ENCODE measurements around the gene BOD1L1.
A peak's percentile ranks its signal among the peaks of the same experiment; 100 is the strongest.

BOD1L1 gene

DNA sequence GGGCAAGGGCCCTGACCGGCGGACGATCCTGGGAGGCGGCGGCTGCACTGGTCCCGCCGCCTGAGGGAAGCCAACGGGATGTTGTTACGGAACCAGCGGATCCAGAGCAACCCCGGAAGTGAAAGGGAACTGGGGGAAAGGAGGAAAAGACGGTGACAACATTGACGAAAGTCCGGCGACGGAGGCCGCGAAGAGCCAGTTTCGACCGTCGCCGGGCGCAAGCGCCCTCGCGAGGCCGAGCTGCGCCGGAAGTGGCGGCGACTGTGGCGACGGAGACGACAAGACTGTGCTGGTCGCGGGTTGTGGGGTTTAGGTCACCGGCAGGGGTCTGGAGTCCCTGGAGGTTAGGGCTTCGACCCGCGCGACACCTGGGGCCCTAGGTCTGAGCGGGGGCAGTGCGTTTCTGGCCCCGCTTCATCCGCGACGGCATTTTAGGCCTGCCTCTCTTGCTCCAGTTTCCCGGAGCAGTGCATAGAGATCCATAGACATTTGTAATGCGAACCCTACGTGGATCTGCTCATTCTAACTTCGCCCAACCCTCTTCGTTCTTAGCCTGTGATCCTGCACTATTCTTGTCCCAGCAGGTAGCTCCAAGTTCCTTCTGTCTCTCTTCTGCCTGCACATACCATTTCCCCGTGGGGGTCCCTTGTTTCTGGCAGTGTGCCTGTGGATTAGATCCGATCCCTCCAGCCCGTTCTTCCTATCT, at the start of gene BOD1L1:
TSS of gene BOD1L1 (minus strand) at position 120 of the 706 bp plus-strand sequence. CDS start 138 bp downstream, outside the sequence.
- peak; percentile 34 to 61 for DNase-seq (ENCODE audit: extremely low read depth in 1 of 2, low read depth in 1 of 2)

DNA sequence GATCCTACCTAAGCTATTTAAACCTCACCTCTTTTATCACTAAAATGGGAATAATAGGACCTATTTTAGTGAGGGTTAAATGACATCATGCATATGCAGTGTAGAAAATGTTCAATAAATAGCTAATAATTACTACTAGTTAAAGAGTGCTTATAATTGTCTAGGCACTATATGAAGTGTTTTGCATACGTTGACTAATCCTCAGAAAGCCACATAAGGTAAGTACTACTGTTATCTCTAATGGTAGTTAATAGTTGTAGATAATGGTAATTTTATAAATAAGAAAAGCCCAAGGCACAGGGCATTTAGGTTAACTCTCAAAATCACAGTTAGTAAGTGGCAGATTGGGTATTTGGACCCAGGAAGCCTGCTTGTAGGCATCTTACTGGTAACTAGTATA, 47.4 kb upstream of the BOD1L1 start:
- DNase-seq (ENCODE audit: extremely low read depth in 1 of 2, low read depth in 1 of 2), result no peak

DNA sequence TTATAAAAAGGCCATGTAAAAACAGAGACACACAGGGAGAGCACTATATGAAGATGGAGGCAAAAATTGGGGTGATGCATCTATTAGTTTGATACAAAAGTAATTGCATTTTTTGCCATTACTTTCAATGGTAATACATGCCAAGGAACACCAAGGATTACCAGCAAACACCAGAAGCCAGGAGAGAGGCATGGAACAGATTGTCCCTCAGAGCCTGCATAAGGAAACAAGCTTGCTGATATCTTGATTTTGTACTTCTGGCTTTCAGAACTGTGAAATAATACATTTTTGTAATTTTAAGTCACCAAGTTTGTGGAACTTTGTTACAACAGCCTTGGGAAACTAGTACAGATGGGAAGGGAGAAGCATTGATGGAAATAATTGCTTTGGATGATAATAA, 45.6 kb upstream of the BOD1L1 start:
- no peak for DNase-seq (ENCODE audit: extremely low read depth in 1 of 2, low read depth in 1 of 2)

DNA sequence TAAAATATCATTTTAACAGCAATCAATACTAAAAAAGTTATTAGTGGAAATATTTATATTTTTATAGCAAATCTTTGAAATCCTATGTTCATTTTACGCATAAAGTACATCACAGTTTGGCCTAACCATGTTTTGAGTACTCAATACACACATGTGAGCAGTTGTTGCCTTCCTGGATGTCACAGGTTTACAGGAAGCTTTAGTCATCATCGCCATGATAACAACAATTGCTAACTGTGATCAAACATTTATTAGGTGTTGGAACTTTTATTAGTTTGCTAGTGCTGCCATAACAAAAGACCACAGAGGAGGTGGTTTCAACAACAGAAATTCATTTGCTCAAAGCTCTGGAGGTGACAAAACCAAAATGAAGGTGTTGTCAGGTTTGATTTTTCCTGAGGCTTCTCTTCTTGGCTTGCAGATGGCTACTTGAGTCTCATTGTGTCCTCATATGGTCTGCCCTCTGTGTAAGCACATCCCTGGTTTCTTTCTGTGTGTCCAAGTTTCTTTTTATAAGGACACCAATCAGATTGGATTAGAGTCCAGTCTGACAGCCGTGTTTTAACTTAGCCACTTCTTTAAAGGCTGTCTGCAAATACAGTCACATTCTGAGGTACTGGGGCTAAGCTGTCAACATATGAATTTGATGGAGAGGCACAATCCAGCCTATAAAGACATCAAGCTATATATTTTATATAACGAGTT, 43.1 kb upstream of the BOD1L1 start:
- no peak for DNase-seq (ENCODE audit: extremely low read depth in 1 of 2, low read depth in 1 of 2)

DNA sequence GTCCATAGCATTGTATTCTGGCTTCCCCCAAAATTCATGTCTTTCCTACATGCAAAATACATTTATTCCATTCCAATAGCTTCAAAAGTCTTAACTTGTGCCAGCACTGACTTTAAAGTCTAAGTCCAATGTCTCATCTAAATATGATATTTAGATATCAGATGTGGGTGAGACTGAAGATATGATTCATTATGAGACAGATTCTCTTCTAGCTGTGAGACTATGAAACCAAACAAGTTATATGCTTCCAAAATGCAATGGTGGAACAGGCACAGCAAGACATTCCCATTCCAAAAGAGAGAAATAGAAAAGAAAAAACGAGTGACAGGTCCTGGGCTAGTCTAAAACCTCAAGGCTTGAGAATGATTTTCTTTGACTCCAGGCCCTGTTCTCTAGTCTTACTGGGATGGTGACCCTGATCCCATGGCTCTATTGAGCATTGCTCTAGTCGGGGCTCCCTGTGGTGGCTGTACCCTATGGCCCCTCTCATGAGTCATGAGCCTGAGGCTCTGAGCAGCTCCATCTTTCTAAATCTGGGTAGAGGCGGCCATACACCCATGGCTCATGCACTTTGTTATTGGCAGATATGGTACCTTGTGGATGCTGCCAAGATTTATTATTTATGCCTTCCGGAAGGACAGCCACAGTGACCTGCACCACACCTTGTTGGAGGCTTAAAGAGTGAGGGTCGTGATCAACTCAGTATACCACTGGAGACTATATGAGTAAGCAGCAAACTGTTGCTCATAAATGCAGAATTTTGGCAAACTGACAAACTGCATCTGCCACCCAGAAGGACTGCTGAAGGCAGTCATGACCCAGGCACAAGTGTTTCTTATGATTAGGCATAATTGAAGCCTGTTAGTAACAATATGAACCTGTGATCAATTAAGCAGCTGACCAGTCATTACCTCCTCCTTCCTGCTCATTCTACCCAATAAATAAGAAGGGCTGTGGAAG, 38.5 kb upstream of the BOD1L1 start:
- DNase-seq (ENCODE audit: extremely low read depth in 1 of 2, low read depth in 1 of 2), result no peak

DNA sequence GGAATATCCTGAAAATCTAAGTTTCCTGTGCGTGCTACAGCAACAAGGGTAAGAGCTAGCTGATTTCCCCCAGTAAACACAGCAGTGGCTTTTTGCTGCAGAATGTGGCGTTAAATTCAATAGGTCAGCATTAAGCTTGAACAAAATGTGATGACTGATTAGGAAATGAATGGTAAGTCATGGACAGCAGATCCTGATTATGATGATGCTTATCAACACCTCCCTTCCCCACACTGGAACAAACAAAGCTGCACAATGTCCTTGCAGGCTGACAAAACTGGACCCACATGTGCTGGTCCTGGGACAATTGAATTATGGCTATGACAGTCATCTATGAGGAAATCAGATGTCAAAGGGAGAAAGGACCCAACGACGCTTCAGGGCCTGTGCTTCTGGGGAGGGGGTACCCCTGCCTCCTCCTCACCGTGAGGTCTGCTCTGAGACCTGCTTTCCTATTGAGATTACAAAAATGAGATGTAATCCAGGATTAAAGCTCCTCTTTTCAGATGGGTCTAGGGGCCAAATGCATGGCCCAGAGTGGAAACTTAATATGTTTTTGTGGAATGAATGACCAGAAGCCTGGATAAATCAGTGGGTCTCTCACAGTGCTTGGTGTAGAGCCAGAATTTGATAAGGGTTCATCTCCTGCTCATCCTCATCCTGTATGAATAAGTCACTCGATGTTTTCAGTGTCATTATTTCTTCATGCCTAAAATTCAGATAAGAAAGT, 32.0 kb upstream of the BOD1L1 start:
- no peak for DNase-seq (ENCODE audit: extremely low read depth in 1 of 2, low read depth in 1 of 2)

DNA sequence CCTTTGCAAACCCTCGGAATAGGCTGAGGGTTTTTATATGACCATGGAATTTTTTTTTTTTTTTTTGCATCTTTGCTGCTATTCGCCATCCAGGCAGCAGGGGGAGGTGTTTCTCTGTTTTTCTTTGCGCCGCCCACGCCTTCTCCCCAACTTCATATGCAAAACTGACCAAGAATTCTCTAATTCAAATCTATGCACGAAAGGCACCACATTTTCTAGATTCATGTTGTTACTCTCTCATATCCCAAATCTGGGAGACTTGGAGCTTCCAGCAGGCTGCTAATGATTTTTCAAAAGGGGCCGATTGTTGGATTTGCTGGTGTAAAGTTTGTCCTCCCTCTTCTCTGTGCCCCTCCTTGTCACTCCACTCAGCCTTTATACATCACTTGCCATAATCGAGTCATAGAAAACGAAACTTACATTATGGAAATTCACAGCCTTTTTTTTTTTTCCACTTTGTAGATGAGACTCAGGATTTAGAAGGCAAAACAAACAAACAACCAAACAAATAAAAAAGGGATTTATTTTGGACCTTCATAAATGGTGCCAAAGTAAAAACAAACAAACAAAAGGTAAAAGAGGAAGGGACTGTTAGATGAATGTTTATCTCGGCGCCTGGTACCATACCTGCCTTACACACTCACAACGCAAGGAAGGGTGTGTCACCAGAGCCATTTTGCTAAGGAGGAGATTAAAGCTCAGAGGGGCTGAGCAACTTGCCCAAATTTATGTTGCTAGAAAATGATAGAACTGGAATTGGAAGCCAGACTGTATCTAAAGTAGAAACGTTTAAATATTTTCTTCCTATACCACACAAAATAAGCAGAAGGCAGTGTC, 29.3 kb upstream of the BOD1L1 start:
- DNase-seq (ENCODE audit: extremely low read depth in 1 of 2, low read depth in 1 of 2), result peak; percentile 26 to 50

DNA sequence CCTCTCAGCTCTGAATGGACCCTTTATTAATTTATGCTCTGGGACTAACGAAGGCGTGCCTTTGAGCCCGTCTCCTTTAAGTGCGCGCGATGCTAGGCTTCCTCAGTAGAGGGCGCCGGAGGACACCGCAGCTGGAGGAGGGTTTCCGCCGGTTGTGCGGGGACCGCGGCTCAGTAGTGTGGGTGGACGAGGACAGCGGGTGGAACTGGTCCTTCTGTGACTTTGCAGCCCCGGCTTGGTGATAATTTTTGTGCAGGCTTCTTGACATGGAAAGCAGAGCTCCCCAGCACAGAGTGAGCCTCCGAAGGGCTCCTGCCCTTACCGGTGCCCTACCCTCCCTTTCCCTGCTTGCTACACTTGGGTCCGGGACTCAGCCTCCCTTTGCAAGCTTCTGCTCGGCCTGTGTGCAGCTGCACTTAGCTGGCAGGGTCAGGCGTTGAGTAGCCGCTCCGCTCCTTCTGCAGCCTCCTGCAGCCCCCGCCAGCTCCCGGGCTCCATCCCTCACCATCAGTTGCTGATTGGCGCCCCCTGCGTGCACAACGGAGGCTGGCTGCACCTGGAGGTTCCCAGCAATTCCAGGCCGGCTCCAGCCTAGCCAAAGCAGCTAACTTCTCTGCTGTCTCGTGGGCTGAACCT, 26.8 kb upstream of the BOD1L1 start:
- DNase-seq (ENCODE audit: extremely low read depth in 1 of 2, low read depth in 1 of 2), result peak; percentile 44 to 63

DNA sequence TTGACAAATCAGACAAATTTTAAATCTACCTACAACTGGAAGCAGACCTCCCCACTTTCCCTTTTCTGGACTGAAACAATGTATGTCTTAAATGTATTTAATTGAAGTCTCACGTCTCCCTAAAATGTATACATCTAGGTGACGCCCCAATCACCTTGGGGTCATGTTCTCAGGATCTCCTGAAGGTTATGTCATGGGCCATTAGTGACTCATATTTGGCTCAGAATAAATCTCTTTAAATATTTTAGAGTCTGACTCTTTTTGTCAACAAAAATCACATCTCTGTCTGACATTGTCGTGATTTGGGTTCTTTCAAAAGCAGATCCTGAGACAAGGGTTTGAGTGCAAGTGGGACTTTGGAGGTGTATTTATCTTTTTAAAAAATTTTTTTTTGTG, 26.2 kb upstream of the BOD1L1 start:
- no peak for DNase-seq (ENCODE audit: extremely low read depth in 1 of 2, low read depth in 1 of 2)

DNA sequence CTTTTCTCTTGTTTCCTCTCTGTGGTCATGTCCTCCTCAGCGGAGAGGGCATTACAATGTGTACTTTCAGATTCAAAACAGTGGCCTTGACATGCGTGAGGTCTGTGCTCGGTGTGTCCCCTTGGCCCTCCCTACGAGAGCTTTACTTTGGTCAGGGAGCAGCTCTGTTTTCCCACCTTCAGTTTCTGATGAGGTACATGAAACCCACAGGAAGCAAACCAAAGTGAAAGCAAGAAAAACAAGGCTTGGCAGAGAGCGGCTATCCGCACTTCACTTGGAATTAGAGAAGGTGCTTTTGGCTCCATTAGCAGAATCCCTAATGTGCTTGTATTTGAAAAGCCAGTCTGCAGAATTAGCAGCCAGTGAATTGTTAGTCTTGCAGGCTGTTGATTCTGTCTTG, 19.5 kb upstream of the BOD1L1 start:
- no peak for DNase-seq (ENCODE audit: extremely low read depth in 1 of 2, low read depth in 1 of 2)

DNA sequence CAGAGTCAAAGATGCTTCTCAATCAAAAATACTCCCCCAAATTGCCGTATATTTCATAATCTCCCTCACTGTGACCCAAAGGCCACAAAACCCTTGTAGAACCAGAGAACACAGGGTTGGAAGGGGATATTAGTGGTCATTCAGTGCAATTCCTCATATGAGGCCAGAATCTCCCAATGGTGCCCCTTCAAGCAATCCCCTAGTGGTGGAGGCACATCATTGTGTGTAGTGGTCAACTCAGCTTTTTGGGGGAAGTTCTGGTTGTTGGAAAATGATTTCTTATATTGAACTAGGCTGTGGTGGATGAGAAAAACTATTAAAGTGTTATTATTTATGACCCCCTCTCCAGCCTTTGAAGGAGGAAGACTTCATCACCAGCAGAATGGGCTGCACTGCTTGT, 17.6 kb upstream of the BOD1L1 start:
- DNase-seq (ENCODE audit: extremely low read depth in 1 of 2, low read depth in 1 of 2), result no peak

DNA sequence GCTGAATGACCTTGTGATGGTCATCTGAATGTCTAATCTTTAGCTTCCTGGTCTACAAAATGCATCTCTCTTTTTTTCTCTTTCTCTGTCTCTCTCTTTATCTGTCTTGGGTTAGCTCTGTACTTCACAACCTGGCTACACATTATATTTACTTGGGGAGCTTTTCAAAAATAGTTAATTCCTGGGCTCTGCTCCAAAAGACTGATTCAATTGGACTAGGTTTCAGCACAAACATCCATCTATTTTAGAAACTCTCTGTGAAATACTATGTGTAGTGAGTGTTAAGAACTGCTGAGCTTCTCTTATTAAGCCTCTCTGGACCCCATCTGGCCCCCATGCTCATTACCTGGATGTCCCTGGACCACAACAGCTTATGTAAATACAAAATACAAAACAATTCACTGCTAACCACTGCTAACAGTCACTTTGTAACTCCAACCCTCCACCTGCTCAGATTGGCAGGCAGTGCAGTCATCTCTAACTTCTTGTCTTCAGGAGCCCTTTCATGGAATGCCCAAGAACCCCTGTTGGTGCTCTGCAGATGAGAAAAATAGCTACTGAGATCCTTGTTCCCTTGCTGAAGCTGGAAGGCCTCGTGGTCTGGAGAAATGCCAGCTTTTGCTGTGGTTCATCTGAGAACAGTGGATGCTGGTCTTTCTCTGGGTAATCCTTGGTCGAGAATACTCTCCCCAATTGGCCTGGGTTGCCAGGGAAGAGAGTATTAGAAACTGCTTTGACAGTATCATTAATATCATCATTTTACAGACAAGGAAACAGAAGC, 14.8 kb upstream of the BOD1L1 start:
- no peak for DNase-seq (ENCODE audit: extremely low read depth in 1 of 2, low read depth in 1 of 2)

DNA sequence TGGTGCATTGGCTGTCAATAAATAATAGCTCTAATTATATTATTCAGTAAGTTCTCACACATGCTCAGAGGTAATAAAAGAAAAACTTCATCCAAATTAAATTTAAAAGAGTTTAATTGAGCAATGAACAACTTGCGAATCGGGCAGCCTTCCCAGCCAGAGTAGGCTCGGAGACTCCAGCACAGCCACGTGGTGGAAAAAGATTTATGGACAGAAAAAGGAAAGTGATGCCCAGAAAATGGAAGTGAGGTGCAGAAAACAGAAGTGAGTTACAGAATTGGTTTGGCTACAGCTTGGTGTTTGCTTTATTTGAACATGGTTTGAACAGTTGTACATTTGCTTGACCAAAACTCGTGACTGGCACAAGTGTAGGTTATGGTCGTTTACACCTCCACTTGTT, 13.6 kb upstream of the BOD1L1 start:
- no peak for DNase-seq (ENCODE audit: extremely low read depth in 1 of 2, low read depth in 1 of 2)

DNA sequence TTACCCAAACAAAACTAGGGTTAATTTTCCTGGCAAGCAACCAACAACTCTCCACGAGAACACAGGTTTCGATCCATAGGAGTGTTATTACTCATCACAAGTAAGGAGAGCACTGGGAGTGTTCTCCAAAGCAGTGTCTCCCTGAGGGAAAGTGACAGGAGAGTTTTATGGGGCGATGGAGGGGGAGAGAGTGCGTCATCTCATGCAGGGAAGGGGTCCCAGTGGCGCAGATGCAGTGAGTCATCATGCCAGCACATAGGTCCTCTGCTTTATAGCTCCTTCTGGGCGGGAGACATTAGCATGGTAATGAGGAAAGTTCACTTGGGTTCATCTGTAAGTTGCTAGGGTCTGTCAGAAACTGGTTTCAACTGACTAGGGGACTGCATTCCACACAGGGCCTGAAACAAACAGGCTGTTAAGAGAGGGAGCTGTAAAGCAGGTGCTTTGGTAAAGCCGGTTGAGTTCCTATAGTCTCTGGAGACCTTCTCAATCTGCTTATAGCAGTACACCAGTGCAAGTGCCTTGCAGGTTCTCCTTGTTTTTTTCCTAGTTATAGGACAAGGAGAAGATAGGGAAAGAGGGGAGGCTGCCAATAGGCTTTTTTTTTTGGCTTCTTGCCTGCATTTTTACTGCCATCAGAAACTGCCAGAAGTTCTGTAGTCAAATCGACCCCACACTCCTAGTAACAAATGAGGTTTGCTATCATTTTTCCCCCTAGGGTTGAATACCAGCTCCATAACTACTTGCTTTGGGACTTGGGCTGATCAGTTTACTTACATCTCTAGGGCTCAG, 12.8 kb upstream of the BOD1L1 start:
- no peak for DNase-seq (ENCODE audit: extremely low read depth in 1 of 2, low read depth in 1 of 2)

DNA sequence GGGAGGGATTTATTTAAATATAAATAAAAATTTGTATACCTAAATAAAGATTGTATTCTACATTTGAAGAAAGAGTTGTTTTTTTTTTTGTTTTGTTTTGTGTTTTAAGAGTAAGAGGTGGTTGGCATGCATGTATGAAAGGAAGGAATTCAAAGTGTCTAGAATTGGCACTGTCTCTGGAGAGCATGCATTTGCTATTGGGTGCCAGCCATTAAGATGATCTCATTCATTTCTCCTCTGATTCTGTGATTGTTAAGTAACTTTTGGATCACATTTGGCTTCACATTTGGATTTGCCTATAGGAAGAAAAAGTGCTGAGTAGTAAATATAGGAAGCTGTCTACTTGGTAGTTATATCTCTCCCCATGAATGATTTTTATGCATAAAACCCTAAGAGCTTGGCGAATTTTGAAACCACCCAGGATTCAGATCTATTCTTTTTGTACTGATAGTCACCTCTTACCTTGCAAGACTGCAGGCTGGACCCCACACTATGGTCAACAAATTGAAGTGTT, 7.8 kb upstream of the BOD1L1 start:
- no peak for DNase-seq (ENCODE audit: extremely low read depth in 1 of 2, low read depth in 1 of 2)

DNA sequence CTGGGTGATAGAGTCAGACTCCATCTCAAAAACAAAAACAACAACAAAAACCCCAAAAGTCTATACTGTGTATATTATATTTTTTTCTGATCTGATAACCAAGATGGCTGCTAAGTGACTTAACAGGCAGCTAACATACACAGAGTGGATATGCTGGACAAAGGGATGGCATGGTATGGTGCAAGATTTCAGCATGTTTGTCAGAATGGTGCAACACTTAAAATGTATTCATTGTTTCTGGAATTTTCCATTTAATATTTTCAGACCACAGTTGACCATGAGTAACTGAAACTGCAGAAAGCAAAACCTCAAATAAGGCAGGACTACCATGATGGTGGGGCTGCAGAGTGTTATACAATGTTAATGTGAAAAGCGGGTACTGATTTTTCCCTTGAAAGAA, 6.1 kb upstream of the BOD1L1 start:
- no peak for DNase-seq (ENCODE audit: extremely low read depth in 1 of 2, low read depth in 1 of 2)

DNA sequence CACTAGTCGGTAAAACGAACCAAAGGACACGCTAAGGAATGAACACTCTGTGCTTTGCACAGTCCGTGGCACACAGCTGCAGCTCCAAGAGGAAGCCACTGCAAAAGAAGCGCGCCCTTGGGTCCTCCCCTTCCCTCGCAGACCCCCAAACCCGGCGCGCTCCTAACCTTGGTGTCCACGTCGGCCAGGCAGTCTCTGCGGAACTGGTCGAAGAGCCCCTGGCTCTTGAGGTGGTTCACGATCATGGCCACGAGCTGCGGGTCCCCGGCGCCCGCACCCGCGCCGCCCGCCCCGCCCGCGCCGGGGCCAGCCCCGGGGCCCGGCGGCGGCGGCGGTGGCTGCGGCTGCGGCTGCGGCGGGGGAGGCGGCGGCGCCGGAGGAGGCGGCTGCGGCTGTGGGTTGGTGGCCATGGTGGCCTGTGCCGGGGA, 333 bp downstream of the BOD1L1 start:
- no peak for DNase-seq (ENCODE audit: extremely low read depth in 1 of 2, low read depth in 1 of 2)
